HG03565 (cell line): ENCODE measurements around the gene MYBPH.

Experiments used
- ATAC-seq: cut with Tn5 transposase; IDR thresholded peaks from one replicate; pipeline ENCODE4 v1.9.1; 2021; ENCODE audit warnings: mild to moderate bottlenecking, moderate library complexity; ENCODE audit not compliant: unreplicated experiment

MYBPH gene, protein sequence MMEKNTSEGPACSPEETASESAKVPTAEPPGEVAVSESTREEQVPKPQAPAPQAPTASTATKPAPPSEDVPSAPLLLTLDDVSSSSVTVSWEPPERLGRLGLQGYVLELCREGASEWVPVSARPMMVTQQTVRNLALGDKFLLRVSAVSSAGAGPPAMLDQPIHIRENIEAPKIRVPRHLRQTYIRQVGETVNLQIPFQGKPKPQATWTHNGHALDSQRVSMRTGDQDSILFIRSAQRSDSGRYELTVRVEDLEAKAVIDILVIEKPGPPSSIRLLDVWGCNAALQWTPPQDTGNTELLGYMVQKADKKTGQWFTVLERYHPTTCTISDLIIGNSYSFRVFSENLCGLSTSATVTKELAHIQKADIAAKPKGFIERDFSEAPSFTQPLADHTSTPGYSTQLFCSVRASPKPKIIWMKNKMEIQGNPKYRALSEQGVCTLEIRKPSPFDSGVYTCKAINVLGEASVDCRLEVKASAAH

DNA sequence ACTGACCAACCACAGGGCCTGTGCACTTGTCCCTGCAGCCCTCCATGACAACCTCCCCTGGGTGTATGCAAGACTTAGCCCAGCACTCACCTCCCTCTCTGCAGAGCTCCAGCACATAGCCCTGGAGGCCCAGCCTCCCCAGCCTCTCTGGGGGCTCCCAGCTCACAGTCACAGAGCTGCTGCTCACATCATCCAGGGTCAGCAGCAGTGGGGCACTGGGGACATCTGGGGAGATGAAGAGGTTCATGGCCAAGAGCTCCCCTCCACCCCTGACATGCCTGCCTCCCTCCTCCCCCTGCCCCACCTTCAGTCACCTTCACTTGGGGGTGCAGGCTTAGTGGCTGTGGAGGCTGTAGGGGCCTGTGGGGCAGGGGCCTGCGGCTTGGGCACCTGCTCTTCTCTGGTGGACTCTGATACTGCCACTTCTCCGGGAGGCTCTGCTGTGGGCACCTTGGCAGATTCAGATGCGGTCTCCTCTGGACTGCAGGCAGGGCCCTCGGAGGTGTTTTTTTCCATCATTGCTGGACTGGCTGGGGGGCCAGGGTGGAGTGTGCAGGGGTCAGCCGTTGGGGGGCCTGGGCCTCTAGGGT is at the start of gene MYBPH:
MYBPH (minus strand) TSS at position 590 of the 590 bp plus-strand sequence; CDS start at position 519, 71 bp downstream.
- ATAC-seq, result no peak

DNA sequence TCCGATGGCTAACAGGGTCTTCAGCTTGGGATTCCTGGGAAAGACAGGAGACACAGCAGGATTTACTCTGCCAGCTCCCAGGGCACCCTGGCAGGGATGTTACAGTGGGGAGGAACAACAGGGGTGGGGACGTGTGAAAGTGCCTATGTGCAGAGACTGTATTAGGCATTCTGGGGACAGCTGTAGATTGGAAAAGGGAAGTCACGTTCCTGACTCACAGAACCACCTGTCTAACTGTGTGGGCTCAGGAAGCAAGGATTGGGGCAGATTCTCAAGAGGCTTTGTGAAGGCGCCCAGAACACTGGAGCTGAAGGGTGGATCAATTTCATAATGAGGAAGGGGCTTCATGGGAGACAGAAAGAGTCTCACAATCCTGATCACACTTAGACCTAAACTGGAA is 49.4 kb upstream of the MYBPH start:
- no peak for ATAC-seq

DNA sequence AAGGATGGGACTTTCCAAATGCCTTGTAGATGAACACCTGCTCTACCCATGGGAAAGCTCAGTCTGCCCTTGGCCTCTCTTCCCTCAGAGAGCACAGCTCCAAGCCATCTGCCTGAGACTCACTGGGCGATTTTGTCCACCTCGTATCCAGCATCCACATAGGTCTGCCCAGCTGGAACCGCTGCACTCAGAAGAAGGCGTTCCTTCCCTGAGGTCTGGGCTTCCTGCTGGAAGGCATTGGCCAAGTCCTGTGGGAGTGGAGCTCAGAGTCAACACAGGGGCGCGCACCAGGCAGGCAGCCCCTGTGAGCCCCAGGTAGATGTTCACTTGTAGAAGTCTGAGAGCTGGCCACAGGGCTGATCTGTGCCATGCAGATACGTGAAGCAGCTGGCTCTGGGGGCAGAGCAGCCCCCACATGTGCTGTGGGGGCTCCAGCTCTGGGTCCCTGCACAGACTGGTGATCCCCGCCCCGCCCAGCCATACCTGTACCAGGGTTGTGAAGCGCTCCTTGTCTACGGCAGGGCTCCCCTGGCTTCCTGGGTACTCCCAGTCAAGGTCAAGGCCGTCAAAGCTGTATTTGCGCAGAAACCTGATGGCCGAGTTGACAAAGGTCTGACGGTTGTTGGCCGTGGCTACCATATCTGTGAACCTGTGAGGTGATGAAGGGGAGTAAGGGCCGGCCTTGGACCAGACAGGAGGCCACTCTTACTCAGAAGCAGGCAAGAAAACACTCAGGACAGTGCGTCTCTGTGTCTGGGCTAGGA is 47.6 kb upstream of the MYBPH start:
- ATAC-seq, result no peak

DNA sequence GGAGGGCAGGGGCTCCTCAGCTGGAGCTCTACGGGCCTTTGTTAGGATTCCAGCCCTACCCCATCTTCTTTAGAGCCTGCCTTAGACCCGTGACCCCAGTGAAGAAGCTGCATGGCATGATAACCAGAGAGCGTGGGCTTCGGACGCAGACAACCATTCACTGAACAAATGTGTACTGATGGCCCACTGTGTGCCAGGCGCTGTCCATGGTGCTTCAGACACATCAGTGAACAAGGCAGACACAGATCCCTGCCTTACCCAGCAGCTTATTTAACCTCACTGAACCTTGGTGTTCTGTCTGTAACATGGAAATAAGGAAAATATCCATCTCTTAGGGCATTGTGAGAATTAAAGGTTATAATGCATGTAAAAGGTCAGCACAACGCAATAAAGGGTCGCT is 44.3 kb upstream of the MYBPH start:
- no peak for ATAC-seq

DNA sequence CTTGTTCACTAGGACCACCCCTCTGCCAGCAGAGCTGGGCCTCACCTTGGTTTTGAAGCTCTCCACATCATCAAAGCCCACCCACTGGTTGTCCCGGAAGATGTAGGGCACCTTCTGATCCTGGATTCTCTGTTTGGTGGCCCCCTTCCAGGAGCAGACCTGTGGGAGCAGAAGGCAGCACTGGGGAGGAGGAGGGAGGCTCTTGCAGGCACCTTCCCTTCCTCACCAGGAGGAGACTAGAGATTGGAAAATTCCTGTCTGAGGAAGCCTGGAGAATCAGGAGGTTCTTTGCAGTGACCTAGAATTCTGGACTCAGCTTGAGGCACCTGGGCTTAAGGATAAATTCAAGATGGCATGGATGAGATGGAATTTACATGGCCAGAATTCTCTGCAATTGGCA is 43.5 kb upstream of the MYBPH start:
- no peak for ATAC-seq

DNA sequence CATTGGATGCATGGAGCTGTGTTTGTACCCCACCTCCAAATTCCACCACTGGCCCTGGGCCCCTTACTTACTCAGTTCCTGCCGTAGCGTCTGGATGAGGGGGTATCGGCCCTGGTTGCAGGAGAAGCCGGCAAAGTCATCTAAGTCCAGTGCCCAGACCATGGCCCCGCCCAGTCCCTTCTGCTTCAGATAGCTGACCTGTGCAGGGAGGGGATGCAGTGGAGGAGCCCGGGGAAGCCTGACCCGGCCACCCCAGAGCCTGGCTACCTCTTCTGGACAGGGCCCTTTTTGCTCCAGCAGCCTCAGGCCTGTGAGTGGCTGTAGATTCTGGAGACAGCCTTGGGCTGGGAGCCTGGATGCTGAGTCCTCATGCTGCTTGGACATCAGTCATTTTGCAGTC is 42.0 kb upstream of the MYBPH start:
- ATAC-seq, result no peak

DNA sequence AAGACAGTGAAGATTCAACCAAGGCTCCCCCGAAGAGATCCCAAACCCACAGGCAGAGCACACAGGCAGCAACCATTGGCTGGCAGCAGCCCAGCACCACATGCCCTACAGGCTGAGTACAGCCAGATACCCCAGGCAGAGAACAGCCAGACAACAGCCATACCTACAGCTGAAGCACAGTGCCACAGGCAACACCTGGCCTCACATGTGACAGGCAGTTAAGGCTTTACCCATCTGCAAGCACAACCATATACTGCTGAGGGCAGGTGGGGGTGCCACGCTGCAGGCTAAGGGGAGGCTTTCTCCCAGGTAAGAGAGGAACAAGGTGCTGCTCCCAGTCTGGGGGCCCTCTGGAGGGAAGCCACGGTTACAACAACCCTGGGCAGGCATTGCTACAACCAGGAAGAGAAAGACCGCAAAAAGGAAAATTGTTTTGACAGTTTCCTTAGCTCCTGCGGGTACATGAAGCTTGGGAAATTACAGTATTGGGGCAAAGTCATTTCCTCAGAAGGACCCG is 41.6 kb upstream of the MYBPH start:
- no peak for ATAC-seq

DNA sequence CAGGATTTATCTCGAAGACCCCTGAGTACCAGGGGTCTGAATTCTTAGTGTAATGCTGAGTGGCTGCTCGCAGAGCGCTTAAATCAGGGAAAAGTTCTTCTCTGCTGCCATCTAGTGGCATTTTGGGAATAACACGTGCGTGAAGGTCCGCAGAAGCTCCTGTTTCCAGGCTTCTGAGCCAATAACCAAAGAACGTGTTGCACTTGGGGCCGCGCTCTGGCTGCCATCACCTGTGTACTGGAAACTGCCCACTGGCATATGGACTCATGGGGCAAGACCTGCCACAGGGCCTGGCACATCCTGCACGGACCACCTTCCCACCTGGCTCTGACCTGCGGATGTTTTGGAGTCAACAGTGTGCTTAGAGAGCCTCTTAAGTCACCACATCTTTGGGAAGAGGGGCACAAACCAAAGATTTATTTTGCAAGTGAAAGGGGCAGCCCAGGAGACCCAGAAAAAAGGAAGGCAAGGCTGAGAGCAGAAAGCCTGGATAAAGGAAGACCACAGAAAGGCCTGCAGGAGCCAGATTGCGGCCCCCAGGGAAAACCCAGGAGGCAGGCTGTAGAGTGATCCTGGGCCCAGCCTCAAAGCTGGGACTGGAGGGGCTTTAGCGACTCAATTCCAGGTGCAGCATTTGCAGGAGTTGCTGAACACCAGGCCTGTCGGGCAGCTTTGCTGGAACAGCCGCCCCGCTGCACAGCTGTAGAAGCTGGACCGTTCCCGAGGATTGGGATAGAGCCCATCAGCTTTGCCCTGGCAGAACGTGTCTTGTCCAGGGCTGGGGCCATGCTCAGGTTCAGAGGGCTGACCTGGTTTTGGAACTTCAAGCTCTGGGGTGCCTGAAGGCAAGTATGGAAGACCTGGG is 40.9 kb upstream of the MYBPH start:
- no peak for ATAC-seq

DNA sequence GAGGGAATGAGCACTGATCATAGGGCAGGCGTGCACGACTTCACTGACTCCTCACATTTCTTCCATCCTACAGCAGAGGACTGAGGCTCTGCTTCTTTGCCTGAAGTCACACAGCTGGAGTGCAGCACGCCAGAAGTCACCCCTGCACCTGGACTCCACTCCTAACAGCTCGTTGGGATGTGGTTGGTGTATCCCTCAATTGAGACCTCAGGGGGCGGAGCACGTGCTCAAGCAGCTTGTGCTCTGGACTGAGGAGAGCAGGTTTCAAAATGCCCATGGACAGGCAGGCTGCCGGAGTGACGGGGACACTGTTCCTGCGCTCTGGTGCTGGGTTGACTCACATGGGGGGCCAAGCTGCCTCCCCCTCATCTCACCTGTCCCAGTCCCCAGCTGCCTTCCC is 39.9 kb upstream of the MYBPH start:
- no peak for ATAC-seq

DNA sequence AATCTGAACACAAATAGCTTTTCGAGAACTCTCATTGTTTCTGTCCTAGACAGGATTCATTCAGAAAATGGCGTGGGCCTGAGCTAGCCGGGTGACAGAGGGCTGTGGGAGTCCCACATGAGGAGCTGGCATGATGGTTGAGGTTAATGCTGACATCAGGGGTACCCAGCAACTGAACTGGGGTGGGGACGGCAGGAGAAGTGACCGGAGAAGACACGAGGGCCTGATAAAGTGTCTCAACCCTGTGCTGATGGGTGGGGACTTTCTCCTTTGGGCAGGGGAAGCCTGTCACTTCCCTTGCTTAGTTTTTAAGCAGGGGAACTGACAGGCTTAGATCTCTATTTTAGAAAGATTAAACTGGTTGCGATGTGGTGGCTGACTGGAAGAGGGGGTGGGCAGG is 39.2 kb upstream of the MYBPH start:
- no peak for ATAC-seq

DNA sequence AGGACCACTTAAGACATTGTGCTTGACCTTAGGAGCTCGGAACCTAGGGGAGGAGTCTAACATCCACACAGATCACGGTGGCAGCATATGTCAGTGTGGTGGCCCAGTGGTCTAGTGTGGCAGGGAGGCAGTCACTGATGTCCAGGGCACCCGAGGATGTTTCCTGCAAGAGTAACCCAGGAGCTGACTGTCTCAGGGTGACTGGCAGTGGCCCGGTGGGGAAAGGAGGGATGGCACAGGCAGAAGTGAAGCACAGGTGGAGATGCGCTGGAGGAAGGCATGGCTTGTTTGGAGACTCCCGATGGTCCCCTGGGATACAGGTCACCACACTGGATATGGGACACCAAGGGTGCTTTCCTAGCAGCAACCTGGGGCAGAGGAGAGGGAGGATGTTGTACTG is 37.5 kb upstream of the MYBPH start:
- no peak for ATAC-seq

DNA sequence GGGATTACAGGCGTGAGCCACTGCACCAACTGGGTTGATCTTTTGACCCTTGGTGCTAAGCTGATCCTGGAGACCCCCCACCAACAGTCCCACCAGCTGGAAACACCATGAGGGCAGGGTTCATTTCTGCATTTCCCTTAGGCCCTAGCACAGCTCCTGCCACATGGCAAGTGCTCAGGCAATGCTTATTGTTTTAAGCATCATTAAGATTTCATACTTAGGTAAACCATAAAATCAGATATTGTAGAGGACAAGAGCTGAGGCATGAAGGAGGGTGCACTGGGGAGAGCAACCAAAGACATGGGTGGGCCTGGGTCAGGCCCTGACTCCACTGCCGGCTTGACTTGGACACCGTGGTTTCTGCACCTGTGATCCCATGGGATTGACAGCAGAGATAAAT is 36.2 kb upstream of the MYBPH start:
- no peak for ATAC-seq

DNA sequence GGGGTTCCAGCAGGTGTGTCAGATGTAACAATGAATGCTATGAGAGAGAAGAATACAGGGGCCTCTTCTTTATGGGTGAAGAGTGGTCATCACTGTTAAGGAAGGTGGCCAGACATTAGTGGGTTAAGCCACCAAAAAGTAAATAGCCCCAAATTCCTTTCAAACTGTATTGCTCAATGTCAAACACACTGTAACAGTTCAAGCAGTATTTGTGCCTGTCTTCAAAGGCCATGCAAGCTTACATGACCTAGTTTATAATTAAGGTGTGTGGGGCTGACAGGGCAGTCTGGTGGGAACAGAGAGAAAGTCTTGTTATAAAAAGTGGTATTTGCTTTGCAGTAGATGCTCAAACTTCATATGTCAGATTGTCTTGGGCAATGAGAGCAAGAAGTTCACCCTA is 35.4 kb upstream of the MYBPH start:
- ATAC-seq, result no peak

DNA sequence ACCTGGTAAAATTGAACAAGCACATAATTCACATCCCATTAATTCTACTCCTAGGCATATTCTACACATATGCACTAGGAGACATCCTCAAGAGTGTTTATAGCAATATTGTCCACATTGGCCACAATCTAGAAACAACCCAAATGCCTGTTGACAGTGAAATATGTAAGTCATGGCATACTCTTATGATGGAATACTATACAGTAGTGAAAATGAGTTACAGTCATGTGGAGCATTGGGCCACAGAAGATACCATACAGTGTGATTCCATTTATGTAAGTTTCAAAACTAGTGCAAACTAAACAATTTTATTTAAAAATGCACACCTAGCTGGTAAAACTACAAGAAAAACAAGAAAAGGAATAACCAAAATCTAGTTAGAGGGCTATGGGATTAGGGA is 34.7 kb upstream of the MYBPH start:
- ATAC-seq, result no peak

DNA sequence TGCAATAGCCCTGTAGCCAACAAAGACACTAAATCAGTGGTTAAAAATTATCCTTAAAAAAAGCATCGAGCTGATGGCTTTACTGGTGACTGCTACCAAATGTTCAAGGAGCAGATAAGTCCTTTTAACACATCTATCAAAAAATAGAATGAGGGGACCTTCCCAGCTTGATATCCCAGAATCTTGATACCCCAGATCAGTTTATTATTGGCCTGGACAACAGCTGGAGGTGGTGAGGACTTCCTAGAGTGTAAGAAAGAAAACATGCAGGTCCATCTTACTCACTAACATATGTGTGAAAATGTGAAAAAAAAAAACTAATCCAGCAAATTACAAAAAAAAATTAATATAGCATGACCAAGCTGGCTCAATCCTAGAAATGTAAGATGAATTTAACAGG is 32.6 kb upstream of the MYBPH start:
- ATAC-seq, result no peak

DNA sequence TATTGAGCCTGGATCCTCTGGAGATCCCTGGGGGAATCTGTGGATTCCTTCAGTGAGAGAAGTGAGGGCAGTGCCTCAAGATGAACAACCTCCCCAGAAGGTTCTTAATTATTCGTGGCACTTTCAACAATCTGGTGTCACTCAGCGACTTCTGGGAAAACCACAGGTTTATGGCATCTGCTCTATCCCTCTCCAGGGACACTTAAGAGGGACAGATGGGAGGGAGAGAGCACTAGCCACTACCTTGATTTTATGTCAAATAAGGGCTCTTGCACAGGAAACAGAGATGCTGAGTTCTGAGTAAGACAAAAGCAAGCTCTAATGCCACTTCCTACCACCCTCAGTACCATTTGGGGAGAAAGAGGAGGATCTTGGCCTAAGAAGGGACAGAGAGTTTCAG is 32.1 kb upstream of the MYBPH start:
- ATAC-seq, result no peak

DNA sequence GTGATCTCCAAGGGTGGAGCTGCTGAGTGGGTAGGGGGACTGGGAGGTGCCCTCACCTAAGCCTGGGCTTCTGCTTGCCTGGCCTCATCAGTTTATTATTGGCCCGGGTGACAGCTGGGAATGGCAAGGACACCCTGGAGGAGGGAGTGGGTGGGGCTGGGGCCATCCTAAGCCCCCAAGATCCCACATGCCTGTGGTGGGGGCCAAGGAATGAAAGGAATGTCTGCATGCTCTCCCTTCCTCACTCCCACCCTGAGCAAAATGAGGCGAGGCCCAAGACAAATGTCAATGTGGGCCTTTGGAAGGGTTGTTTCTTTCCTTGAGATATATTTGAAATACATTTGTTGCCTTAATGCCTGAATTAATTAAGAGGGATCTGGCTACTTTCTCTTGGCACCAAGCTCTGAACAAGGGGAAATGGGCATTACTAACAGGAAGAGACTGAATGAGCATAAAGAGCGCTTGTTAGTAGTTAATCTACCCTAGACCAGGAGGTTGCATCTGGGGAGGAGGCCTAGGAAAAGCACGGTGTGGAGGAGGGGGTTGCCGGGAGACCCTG is 30.6 kb upstream of the MYBPH start:
- no peak for ATAC-seq

DNA sequence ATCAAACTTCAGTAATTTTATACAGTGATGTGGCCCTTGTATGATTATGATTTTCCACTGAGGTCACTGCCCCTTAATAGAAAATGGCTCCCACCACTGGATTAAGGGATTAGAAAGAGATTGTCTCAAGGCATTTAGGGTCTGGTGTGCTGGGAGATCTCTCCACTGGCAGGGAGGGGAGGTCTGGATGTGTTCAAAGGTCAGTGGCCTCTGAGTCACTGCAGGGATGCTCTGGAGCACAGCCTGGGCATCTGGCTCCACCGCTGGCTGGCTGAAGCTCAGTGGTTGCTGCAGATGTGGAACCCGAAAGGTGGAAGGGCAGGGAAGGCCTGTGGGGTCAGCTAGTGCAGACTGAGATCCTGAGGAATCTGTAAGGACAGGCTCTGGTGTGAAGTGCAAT is 29.1 kb upstream of the MYBPH start:
- ATAC-seq, result no peak

DNA sequence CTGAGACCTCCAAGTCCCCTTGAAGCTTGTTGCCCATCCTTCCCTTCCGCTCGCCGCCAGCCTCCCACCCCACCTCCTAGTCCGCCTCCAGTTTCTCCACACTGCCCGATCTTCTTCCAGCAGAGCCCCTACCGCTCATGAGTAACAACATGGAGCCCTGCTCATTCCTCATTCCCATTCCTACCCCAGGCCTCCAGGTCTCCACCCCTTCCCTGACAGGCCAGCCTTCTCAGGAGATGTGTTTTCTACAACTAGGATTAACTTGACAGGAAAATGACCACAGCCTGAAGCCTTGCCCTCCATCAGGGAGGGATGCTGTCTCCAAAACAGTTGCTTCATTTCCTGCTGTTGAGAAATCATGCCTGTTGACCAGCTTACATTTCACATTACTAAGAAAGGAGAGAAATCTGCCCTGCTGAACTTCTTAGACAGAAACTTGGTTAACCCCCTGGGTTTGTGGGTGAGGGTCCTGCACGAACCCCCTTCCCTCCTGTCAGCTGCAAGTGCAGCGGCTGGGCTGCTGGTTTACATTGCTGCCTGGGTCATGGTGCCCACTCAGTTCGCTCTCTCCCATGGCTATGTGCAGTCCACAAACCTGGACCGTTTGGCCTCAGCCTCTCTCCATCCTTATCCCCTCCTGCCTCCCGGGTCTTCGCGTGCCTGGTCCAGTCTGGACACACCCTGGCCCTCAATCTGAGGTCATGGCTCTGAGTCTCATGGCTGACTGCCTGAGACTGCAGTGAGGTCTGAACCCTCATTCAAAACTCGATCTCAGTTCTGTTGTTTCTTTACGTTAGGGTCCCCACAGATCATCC is 27.0 kb upstream of the MYBPH start:
- no peak for ATAC-seq
